GM20000 (cell line): ENCODE measurements around the gene PEAK1.

Experiments
- DNase-seq: peaks from one replicate; pipeline ENCODE4 v3.0.0; 2012; ENCODE audit warnings: low spot score
- TF ChIP-seq, protein P1 (sequence below): IDR thresholded peaks from 2 replicates; pipeline ENCODE4 v1.5.1; 2012; ENCODE audit warnings: mild to moderate bottlenecking, control low read depth; ENCODE audit errors: extremely low read depth, missing control alignments

Gene PEAK1

DNA sequence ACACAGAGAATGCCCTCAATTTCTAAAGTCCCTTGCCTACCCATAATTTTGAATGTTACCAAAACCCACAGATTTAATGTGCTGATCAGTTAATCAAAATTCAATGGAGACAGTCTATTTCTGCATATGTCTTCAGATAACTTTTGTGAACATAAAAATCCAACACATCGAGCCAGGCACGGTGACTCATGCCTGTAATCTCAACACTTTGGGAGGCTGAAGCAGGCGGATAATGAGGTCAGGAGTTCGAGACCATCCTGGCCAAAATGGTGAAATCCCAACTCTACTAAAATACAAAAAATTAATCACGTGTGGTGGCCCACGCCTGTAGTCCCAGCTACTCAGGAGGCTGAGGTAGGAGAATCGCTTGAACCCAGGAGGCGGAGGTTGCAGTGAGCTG, 49.3 kb downstream of the PEAK1 start:
- no peak for DNase-seq
- TF ChIP-seq, protein P1, sequence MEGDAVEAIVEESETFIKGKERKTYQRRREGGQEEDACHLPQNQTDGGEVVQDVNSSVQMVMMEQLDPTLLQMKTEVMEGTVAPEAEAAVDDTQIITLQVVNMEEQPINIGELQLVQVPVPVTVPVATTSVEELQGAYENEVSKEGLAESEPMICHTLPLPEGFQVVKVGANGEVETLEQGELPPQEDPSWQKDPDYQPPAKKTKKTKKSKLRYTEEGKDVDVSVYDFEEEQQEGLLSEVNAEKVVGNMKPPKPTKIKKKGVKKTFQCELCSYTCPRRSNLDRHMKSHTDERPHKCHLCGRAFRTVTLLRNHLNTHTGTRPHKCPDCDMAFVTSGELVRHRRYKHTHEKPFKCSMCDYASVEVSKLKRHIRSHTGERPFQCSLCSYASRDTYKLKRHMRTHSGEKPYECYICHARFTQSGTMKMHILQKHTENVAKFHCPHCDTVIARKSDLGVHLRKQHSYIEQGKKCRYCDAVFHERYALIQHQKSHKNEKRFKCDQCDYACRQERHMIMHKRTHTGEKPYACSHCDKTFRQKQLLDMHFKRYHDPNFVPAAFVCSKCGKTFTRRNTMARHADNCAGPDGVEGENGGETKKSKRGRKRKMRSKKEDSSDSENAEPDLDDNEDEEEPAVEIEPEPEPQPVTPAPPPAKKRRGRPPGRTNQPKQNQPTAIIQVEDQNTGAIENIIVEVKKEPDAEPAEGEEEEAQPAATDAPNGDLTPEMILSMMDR = no peak

DNA sequence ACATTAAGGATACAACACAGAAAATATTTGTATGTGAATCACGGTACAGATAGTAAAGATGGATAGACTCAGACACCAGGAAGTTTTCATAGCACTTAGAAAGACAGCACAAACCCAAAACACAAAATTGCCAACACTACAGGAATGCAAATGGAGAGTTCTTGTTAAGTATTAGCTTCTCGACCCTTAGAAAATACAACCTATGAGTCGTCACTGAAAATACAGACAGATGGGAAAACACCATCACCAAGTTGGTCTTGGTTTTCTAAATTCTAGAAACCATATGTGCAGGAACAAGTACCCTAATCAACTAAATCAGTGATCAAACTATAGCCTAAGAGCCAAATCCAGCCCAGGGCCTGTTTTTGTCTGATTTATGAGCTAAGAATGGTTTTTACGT, 50.7 kb downstream of the PEAK1 start:
- no peak for DNase-seq
- TF ChIP-seq, protein P1 = no peak

- TF ChIP-seq, protein P1 = no peak
- DNase-seq = no peak
These were observed 52.3 kb downstream of the PEAK1 start for GRCh38 chr15:77367631-77368030.

DNA sequence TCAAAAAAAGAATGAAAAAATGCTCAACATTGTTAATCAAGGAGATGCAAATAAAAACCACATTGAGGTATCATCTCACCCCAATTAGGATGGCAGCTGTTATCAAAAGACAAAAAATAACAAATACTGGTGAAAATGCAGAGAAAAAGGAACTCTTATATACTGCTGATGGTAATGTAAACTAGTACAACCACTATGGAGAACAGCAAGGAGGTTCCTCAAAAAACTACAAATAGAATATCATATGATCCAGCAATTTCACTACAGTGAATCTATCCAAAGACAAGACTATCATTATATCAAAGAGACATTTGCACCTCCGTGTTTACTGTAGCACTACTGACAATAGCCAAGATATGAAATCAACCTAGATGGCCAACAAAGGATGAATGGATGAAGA, 58.4 kb downstream of the PEAK1 start:
- no peak for DNase-seq
- TF ChIP-seq, protein P1 = no peak

GRCh38 chr15:77358545-77359240, 61.2 kb downstream of the PEAK1 start:
- TF ChIP-seq, protein P1 = no peak
- no peak for DNase-seq

- TF ChIP-seq, protein P1 = no peak
- DNase-seq = no peak
These were observed 63.6 kb downstream of the PEAK1 start for GRCh38 chr15:77356305-77356704.

GRCh38 chr15:77355321-77355720, 64.6 kb downstream of the PEAK1 start:
- TF ChIP-seq, protein P1 = no peak
- no peak for DNase-seq
